Ascending aorta (tissue), 2 donors: ENCODE measurements around the gene LCN15. TPM values are rescaled to one million over a fixed set of nuclear protein-coding genes. Genes with fewer than 3 reads are reported as not detected.

ENCODE experiments used
- DNase-seq, 2 donors: peaks; one replicate each; pipeline ENCODE4 v3.0.0-alpha.2; 2019; ENCODE audit warnings: low spot score in 2 of 2
- H3K27ac ChIP-seq, 2 donors: fragments of 200-600 bp; sonication (generic); one replicate each; pipeline ENCODE4 v1.5.1; 2016 to 2017; ENCODE audit warnings: mild to moderate bottlenecking in 1 of 2
- H3K27me3 ChIP-seq: fragments of 200-600 bp; sonication (generic); one replicate; pipeline ENCODE4 v1.5.1; 2017
- H3K36me3 ChIP-seq, 2 donors: fragments of 200-600 bp; sonication (generic); one replicate each; pipeline ENCODE4 v1.5.1; 2016
- H3K4me1 ChIP-seq, 2 donors: fragments of 200-600 bp; sonication (generic); one replicate each; pipeline ENCODE4 v1.5.1; 2016 to 2017; ENCODE audit warnings: mild to moderate bottlenecking in 1 of 2
- H3K4me3 ChIP-seq, 2 donors: fragments of 200-600 bp; sonication (generic); one replicate each; pipeline ENCODE4 v1.5.1; 2016 to 2017; ENCODE audit warnings: mild to moderate bottlenecking in 1 of 2
- H3K9me3 ChIP-seq, 2 donors: fragments of 200-600 bp; sonication (generic); one replicate each; pipeline ENCODE4 v1.5.1; 2016
- intact Hi-C: fragments of 100-400 bp; cut with DNase I; formaldehyde crosslinking; loops from one replicate; pipeline ENCODE4 v1.15.1; 2023
- total RNA-seq: library from RNA; depleted of rRNA; stranded (reverse); fragments of >200 nt; gene quantifications from one replicate; pipeline ENCODE4 v1.1.0, GENCODE V29; 2016
- TF ChIP-seq, protein P1 (sequence below), 3 experiments: fragments of 200-600 bp in 2 of 3; fragments of 450-650 bp in 1 of 3; sonication (generic) in 2 of 3; IDR thresholded peaks; one replicate each; pipeline ENCODE4 v1.5.1; 2016 to 2019; ENCODE audit warnings: antibody characterized with exemption in 3 of 3, mild to moderate bottlenecking in 1 of 3, moderate library complexity in 1 of 3

Gene LCN15
- total RNA-seq, 1 donor from 2014 or later = not detected

DNA sequence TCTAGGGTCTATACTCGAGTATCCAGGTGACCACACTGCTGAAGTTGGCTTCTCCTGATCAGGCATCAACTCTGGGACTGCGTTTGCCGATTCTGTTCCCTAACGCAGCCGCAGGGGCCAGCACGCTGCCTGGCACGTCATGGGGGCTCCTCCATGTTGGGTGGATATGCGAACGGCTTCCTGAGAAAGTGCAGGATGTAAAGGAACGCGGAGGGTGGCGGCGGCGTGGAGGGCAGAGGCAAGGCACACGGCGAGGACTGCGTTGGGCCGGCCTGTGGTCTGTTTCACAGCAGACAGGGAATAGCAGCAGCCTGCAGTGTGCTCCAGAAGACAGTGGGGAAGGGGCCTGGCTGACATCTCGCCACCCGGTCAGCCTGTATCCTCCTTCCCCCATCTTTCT, 25.4 kb downstream of the LCN15 start:
- H3K27ac ChIP-seq = no peak overlapping the region
- TF ChIP-seq, protein P1, sequence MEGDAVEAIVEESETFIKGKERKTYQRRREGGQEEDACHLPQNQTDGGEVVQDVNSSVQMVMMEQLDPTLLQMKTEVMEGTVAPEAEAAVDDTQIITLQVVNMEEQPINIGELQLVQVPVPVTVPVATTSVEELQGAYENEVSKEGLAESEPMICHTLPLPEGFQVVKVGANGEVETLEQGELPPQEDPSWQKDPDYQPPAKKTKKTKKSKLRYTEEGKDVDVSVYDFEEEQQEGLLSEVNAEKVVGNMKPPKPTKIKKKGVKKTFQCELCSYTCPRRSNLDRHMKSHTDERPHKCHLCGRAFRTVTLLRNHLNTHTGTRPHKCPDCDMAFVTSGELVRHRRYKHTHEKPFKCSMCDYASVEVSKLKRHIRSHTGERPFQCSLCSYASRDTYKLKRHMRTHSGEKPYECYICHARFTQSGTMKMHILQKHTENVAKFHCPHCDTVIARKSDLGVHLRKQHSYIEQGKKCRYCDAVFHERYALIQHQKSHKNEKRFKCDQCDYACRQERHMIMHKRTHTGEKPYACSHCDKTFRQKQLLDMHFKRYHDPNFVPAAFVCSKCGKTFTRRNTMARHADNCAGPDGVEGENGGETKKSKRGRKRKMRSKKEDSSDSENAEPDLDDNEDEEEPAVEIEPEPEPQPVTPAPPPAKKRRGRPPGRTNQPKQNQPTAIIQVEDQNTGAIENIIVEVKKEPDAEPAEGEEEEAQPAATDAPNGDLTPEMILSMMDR (IDR thresholded peaks at IDR 0.05) = no peak
- H3K36me3 ChIP-seq = no peaks in the 10 kb centered on the region
- no peaks in the 10 kb centered on the region for H3K4me1 ChIP-seq
- H3K9me3 ChIP-seq = no peaks in the 10 kb centered on the region
- no peak overlapping the region for H3K4me3 ChIP-seq
- H3K27me3 ChIP-seq = peaks cover 10% of the 10 kb centered on the region
- no peak for DNase-seq
- intact Hi-C loops = no loop called here

- intact Hi-C loops = no loop called here
- DNase-seq = no peak
- H3K27ac ChIP-seq = no peak overlapping the region
- H3K27me3 ChIP-seq = no peaks in the 10 kb centered on the region
- TF ChIP-seq, protein P1 (IDR thresholded peaks at IDR 0.05) = no peak
- H3K4me1 ChIP-seq = no peaks in the 10 kb centered on the region
- H3K4me3 ChIP-seq = no peak overlapping the region
- no peaks in the 10 kb centered on the region for H3K9me3 ChIP-seq
- H3K36me3 ChIP-seq = no peaks in the 10 kb centered on the region
Measured at GRCh38 chr9:136735812-136736480, 28.4 kb downstream of the LCN15 start.

GRCh38 chr9:136734837-136735496, 29.4 kb downstream of the LCN15 start:
- DNase-seq = no peak
- Histone ChIP-seq H3K4me1 (no peaks in the 10 kb centered on the region), H3K27me3 (no peaks in the 10 kb centered on the region), H3K4me3 (no peak overlapping the region), H3K27ac (no peak overlapping the region), H3K36me3 (no peaks in the 10 kb centered on the region), H3K9me3 (no peaks in the 10 kb centered on the region)
- intact Hi-C loops = no loop called here
- TF ChIP-seq, protein P1 (IDR thresholded peaks at IDR 0.05) = no peak

- intact Hi-C loops = no loop called here
- TF ChIP-seq, protein P1 (IDR thresholded peaks at IDR 0.05) = no peak
- H3K36me3 ChIP-seq = no peaks in the 10 kb centered on the region
- peaks cover 3 to 5% of the 10 kb centered on the region in 2 donors for H3K4me1 ChIP-seq
- no peak for DNase-seq
- H3K4me3 ChIP-seq = no peak overlapping the region
- H3K9me3 ChIP-seq = no peaks in the 10 kb centered on the region
- no peaks in the 10 kb centered on the region for H3K27me3 ChIP-seq
- H3K27ac ChIP-seq = no peak overlapping the region
Measured at GRCh38 chr9:136733611-136734010, 30.7 kb downstream of the LCN15 start.

DNA sequence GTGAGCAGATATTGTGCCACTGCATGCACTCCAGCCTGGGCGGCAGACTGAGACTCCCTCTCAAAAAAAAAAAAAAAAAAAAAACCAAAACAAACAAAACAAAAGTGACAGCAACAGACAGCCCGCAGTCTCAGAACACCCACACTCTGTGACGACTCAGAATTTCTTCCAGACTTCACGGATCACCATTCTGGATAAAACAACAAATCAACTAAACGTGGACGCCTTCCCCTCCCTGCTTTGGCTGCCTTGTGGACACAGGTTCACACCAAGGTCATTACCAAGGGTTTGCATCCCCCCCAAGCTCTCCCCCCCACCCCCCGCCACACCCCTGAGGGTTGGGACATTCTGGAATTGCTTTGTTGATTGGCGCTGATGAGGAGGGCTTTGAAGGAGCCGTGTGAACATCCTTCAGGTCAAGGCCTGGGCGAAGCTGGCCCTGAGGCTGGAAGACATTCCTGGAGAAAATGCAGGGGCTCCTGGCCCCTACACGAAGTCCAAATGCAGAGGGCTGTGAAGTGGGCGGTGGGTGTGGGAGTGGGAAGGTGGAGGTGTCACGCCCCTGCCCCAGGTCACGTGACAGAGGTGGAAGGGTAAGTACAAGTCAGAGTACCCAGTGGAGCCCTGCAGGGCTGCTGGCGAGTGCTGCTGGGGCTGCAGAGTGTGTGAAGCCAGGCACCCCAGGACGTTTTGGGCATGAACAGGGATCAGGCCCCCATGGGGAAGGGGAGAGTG, 31.7 kb downstream of the LCN15 start:
- Histone ChIP-seq H3K27me3 (no peaks in the 10 kb centered on the region), H3K4me3 (no peak overlapping the region), H3K4me1 (peaks cover 7 to 9% of the 10 kb centered on the region in 2 donors), H3K36me3 (no peaks in the 10 kb centered on the region), H3K9me3 (no peaks in the 10 kb centered on the region), H3K27ac (no peak overlapping the region)
- intact Hi-C loops = no loop called here
- no peak for DNase-seq
- TF ChIP-seq, protein P1 (IDR thresholded peaks at IDR 0.05) = no peak
